Iris pigment epithelial cell (primary cell): ENCODE data around the gene LMO1.

Experiments used
- DNase-seq: peaks from one replicate; pipeline ENCODE4 v3.0.0-alpha.2; 2011; ENCODE audit warnings: low read depth

Gene LMO1

GRCh38 chr11:8263769-8264410 lies at the start of gene LMO1:
Gene LMO1 (minus strand): TSS chr11:8263878. CDS start chr11:8263362, 516 bp downstream.
- peak; percentile 73 for DNase-seq

- DNase-seq, result no peak
Measured at GRCh38 chr11:8312986-8313385, 49.3 kb upstream of the LMO1 start.

- no peak for DNase-seq
Measured at GRCh38 chr11:8311366-8311765, 47.7 kb upstream of the LMO1 start.

- DNase-seq, result no peak
Measured at GRCh38 chr11:8310743-8311298, 47.1 kb upstream of the LMO1 start.

DNA sequence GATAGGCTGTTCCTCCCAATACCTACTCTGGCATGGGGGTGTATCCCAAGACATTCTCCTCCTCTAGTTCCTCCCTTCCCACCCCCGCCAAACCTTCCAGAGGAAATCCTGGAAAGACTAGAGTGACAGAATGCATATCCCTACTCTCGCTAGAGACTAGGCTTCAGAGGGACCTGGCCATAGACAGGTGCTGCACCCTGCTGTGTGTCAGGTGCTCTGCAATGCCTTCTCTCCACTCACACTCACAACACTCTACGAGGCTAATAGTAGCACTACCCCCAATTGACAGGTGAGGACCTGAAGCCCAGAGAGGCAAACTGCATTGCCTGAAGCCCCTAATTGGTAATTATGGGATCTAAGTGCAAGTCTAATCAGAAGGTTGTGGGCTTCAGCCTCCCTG lies 46.2 kb upstream of the LMO1 start:
- DNase-seq, result no peak

GRCh38 chr11:8309311-8309710 lies 45.6 kb upstream of the LMO1 start:
- DNase-seq, result no peak

- DNase-seq, result no peak
Measured at GRCh38 chr11:8307601-8308000, 43.9 kb upstream of the LMO1 start.

GRCh38 chr11:8301622-8302021 lies 37.9 kb upstream of the LMO1 start:
- DNase-seq, result no peak

DNA sequence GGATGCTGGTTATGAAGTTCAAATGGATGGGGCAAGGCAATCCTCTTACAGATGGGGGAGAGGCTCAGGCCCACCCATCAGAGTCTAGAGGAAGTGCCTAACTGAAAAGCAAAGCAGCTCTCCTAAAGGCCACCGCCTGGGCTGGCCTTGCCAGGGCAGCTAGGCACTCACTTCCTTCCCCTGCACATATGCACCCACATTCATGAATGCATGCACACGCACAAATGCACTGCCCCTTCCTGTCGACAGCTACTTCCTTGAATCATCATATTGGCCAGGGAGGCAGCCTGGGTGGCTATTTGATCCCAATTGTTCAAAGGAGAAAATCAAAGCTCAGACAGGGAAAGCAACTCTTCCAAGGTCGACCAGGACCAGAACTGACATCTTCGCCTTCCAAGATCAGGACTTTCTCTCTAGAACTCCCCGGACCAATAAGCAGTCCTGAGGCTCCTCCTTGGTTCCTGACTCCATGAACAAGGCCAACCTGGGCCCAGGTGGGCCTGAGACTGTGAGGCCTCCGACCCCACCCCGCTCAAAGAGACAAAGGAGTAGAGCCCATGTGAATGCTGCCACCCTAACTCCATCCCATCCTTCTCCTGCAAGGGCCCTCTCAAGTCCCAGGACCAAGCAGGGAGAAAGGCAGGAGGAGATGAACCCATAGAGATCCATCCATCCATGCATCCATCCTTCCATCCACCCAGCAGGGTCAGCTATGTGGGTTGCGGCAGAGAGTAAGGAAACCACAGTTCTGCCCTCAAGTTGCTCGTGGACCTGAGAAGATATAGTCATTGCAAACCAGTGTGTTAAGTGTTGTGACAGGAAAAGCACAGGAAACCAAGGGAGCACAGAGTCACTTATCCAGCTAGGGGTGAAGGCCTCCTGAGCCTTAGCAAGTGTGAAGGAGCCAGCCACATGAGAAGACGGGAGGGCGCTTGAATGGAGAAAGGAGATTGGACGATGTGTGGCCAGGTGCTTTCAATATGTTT lies 35.4 kb upstream of the LMO1 start:
- DNase-seq, result no peak

DNA sequence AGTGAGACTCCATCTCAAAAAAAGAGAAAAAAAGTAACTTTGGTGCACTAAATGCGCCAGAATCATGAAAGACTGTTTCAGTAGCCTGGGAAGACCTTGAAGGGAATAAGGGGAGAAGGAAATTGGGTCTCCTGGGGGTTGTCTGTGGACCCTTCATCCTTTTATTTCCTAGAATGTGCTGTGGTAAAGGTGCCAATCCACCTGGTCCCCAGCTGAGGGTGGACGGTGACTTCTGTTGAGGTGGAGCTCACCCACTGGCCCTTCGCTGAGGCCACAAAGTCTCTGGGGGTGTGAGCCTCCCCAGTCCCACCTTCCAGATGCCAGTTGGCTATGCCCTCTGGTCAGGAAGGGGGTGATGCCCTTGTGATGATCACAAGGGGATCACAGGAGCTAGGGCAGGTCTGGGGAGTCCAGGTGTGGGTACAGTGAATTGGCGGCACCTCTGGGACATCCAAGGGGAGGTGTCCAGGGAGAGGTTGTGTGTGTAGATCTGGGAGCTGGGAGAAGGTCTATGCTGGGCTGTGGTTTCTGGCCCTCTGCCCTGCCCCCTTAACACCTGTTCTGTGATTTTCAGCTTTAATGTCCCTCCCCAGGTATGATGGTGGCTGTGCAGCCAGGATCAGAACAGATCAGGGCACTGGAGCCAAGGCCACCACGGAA lies 34.2 kb upstream of the LMO1 start:
- no peak for DNase-seq

DNA sequence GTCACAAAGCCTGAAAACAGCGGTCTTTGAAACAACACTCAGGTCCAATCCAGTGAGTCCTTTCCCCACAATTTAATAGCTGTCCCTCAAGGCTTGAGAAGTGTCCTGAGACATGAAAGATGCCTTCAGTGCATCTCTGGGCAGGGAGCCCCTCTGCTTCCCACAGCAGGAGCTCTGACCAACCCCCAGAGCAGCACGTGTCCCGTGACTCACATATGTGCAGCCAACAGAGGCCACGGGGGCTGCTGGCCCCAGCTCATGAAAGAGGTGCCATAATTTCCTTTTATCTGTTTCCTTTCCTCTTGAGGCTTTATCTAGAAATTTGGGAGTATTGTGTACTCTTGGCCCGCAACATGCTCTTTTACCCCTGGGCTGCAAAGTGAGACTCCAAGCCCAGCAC lies 33.2 kb upstream of the LMO1 start:
- DNase-seq, result no peak

DNA sequence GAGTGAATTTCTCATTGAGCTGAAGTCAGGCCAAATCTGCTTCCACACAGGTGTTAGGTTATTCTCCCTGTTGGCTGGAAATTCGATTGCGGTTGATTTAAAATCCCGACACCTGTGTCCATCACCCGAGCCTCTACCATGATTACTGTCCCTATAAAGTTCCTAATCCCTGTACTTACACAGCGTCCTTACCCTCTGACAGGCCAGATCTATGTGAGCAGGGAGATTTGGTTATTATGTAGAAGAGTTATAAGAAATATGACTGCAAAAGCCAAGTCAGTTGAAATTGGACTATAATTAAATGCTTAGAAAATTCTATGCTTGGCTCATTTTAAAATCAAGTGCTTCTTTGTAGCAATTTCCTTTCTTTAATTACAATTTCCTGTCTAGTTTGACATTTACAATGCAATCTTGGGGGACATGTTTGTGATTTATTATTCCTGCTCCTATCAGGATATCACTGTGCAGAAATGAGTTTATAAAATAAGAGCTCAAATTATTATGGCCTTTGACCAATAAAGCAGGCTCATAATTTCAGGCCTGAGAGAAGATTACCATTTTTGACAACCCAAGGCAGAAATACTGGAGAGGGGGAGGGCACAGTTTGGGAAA lies 32.5 kb upstream of the LMO1 start:
- DNase-seq, result no peak

GRCh38 chr11:8294251-8294935 lies 30.7 kb upstream of the LMO1 start:
- DNase-seq, result no peak

DNA sequence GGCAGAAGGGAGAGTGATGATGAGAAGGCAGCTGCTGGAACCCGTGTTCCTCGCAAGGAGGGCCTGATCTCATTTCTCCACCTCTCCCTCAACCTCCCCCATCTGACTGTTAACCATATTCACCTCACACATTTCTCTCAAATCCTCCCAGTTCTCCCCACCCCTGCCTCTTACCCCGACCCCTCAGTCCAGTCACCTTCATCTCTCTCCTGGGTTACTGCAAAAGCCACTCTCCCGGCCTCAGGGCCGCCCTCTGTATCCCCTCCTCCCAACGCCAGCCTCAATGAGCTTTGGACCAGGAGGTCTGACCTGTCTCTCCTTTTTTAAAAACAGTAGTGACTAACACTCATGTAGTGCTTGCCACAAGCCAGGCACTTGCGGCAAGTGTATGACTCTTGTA lies 29.5 kb upstream of the LMO1 start:
- DNase-seq, result no peak

GRCh38 chr11:8292351-8292750 lies 28.7 kb upstream of the LMO1 start:
- DNase-seq, result no peak

- DNase-seq, result no peak
Measured at GRCh38 chr11:8291421-8292350, 28.0 kb upstream of the LMO1 start.

GRCh38 chr11:8290081-8290810 lies 26.6 kb upstream of the LMO1 start:
- DNase-seq, result no peak

DNA sequence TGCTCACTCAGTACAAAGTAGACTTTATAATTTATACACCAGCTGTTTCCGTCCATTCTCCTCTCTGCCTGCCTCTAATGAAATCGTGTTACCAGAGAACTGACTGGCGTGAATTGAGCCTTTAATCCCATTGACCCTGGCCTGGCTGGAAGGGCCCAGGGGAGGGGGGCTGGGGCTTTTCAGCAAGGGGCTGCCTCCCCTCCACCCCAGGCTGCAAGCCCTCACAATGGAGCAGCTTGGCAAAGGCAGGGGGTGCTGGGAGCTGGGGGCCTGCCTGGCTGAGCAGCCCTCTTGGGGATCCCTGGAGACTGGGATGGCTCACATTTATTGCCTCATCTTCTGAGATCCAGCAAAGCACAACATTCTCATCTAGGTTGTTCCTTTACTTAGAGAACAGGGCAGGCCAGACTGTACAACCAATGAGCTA lies 25.8 kb upstream of the LMO1 start:
- DNase-seq, result no peak

DNA sequence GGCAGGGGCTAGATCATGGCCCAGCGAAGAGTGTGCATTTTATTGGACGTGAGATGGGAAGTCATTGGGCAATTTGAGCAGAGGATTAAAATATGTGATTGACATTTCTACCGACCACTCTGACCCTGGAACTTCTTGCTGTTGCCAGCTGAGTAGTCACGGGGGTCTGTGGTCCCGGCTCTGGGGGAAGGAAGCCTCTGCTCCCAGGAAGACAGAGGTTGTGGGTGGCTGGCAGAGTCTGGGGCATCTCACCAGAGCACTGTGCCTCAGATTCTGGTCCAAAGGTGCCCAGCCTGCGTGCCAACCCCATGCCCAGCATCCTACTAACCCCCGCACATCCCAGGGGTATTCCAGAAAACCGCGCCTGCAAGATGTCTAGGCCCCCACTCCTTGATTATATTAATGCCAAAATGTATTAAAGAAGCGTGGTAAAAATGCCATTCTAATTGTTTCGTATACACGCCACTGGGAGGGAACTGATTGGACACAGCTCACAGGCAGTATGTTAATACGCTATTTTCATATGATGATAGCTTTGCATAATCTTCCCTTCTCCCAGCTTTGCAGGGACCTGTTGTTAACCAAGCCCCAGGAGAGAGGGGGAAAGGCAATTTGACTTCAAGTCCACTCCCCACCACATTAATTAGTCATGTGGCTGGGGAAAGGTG lies 25.3 kb upstream of the LMO1 start:
- no peak for DNase-seq
